ENCODE results near the gene TSC1. TPM values are rescaled to one million over a fixed set of nuclear protein-coding genes. Genes with fewer than 3 reads are reported as not detected.

Gene TSC1
- total RNA-seq, 1 donor from 2014 or later: 64.9 TPM

DNA sequence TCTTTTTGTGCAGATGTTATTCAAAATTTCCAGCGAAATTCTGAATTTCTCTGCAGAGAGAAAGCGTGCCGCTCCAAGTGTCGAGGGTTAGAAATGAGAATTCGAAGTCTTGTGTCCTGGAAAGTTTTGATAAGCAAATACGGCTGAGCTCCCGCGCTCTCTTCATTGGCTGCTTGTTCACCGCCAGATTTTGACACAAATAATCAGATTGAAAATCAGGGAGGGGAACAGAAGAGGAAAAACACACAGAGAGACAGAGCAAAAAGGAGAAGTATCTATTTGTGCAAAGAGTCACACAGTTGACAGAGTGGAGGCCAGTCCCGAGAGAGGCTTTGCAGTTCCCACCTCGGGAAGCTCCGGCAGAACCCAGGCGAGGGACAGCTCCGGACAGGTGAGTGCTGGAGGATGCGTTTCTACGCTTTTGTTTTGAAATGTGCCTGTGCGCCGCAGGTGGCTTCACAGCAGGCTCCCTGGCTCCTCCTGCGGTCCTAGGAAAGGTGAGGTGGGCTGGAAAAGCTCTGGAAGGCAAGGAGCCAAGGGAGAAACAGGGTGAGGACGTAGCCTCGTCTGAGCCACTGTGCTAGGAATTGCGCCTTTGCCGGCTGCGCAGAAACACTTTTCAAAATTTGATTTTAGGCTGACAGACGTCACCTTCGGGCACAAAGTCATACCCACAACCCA, 34.2 kb upstream of the TSC1 start, which contains the start of gene GFI1B:
TSS of gene GFI1B (plus strand) at position 244 of the 681 bp plus-strand sequence. CDS start 7,985 bp downstream, outside the sequence.
- H3K4me3 Mint-ChIP-seq: peak within 1 kb of the TSS; percentile 48
- H3K79me2 ChIP-seq (ENCODE audit: low read depth): no peaks in the 10 kb centered on the region
- H3K27me3 Mint-ChIP-seq (ENCODE audit: insufficient read depth, low read depth): peaks cover 36% of the 10 kb centered on the region
- no peak within 1 kb of the TSS for H2AFZ ChIP-seq (replicated peaks)
- H3K27ac ChIP-seq: no peak within 1 kb of the TSS
- no peak within 1 kb of the TSS for H3K4me3 ChIP-seq
- H3K27me3 ChIP-seq: peaks cover 81% of the 10 kb centered on the region
- TF ChIP-seq EZH2phosphoT487 (IDR thresholded peaks at IDR 0.05) (peak; percentile 29), EZH2 (IDR thresholded peaks at IDR 0.05) (peak; percentile 70)
- TF ChIP-seq, protein P1, sequence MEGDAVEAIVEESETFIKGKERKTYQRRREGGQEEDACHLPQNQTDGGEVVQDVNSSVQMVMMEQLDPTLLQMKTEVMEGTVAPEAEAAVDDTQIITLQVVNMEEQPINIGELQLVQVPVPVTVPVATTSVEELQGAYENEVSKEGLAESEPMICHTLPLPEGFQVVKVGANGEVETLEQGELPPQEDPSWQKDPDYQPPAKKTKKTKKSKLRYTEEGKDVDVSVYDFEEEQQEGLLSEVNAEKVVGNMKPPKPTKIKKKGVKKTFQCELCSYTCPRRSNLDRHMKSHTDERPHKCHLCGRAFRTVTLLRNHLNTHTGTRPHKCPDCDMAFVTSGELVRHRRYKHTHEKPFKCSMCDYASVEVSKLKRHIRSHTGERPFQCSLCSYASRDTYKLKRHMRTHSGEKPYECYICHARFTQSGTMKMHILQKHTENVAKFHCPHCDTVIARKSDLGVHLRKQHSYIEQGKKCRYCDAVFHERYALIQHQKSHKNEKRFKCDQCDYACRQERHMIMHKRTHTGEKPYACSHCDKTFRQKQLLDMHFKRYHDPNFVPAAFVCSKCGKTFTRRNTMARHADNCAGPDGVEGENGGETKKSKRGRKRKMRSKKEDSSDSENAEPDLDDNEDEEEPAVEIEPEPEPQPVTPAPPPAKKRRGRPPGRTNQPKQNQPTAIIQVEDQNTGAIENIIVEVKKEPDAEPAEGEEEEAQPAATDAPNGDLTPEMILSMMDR (IDR thresholded peaks at IDR 0.05): no peak
- no peak within 1 kb of the TSS for H3K9ac ChIP-seq
- H3K27ac Mint-ChIP-seq: no peak within 1 kb of the TSS
- H3K9me3 Mint-ChIP-seq: no peaks in the 10 kb centered on the region
- no peaks in the 10 kb centered on the region for H3F3A ChIP-seq (ENCODE audit: low read depth)
- H3K9me3 ChIP-seq (ENCODE audit: low read depth): no peaks in the 10 kb centered on the region
- no peaks in the 10 kb centered on the region for H3K36me3 Mint-ChIP-seq
- no peaks in the 10 kb centered on the region for H3K4me1 ChIP-seq
- no peak for DNase-seq (ENCODE audit: low spot score)
- H3K4me2 ChIP-seq: peak within 1 kb of the TSS; percentile 29
- H3K36me3 ChIP-seq: no peaks in the 10 kb centered on the region
- H3K4me1 Mint-ChIP-seq: peaks cover 6% of the 10 kb centered on the region
- H4K20me1 ChIP-seq (ENCODE audit: low read depth): peaks cover 7% of the 10 kb centered on the region

DNA sequence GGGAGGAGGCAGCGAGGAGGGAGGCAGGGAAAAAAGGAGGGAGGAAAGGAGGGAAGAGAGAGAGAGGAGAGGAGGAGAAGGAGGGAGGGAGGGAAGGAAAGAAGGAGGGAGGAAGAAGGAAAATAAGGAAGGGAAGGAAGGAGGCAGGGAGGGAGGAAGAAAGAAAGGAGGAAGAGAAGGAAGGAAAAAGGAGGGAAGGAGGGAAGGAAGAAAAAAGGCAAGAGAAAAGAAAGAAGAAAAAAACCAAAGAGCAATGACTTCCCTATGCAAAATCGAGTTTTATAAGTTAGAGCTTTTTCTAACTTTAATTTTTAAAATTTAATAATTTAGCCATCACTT, 33.7 kb upstream of the TSC1 start:
- H3K4me1 Mint-ChIP-seq: peaks cover 6% of the 10 kb centered on the region
- H3K36me3 Mint-ChIP-seq: no peaks in the 10 kb centered on the region
- TF ChIP-seq, protein P1 (IDR thresholded peaks at IDR 0.05): no peak
- no peak for TF ChIP-seq EZH2phosphoT487 (IDR thresholded peaks at IDR 0.05)
- no peak for TF ChIP-seq EZH2 (IDR thresholded peaks at IDR 0.05)
- DNase-seq (ENCODE audit: low spot score): no peak
- H3K27ac Mint-ChIP-seq: no peak overlapping the region
- Histone ChIP-seq H3K4me3 (no peak overlapping the region), H3K4me2 (peak overlapping the region; percentile 29), H3K9me3 (ENCODE audit: low read depth) (no peaks in the 10 kb centered on the region), H2AFZ (replicated peaks) (no peak overlapping the region), H3K79me2 (ENCODE audit: low read depth) (no peaks in the 10 kb centered on the region), H3K27ac (no peak overlapping the region), H4K20me1 (ENCODE audit: low read depth) (peaks cover 7% of the 10 kb centered on the region), H3F3A (ENCODE audit: low read depth) (no peaks in the 10 kb centered on the region), H3K4me1 (no peaks in the 10 kb centered on the region), H3K27me3 (peaks cover 86% of the 10 kb centered on the region), H3K36me3 (no peaks in the 10 kb centered on the region), H3K9ac (no peak overlapping the region)
- H3K9me3 Mint-ChIP-seq: no peaks in the 10 kb centered on the region
- H3K27me3 Mint-ChIP-seq (ENCODE audit: insufficient read depth, low read depth): peaks cover 36% of the 10 kb centered on the region
- peak overlapping the region; percentile 48 for H3K4me3 Mint-ChIP-seq

DNA sequence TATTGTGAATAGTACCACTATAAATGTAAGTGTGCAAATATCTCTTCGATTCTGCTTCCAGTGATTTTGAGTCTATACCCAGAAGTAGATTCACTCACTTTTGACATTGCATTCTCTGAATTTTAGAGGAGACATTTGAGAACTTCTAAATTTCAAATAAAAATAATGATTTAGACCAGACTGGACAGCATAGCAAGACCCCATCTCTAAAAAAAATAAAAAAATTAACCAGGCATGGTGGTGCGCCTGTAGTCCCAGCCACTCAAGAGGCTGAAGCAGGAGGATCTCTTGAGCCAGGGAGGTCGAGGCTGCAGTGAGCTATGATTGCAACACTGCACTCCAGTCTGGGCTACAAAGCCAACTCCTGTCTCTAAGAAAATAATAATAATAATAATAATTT, 32.2 kb upstream of the TSC1 start:
- Histone ChIP-seq H2AFZ (replicated peaks) (no peak overlapping the region), H3K4me2 (no peak overlapping the region), H3K79me2 (ENCODE audit: low read depth) (no peaks in the 10 kb centered on the region), H3K9ac (no peak overlapping the region), H3K9me3 (ENCODE audit: low read depth) (no peaks in the 10 kb centered on the region), H3K4me3 (no peak overlapping the region), H3K4me1 (no peaks in the 10 kb centered on the region), H3K27ac (no peak overlapping the region), H3F3A (ENCODE audit: low read depth) (no peaks in the 10 kb centered on the region), H3K27me3 (peaks cover 84% of the 10 kb centered on the region), H3K36me3 (no peaks in the 10 kb centered on the region), H4K20me1 (ENCODE audit: low read depth) (peaks cover 7% of the 10 kb centered on the region)
- Mint-ChIP-seq H3K4me3 (no peak overlapping the region), H3K27me3 (ENCODE audit: insufficient read depth, low read depth) (peaks cover 36% of the 10 kb centered on the region), H3K36me3 (no peaks in the 10 kb centered on the region), H3K27ac (no peak overlapping the region), H3K9me3 (no peaks in the 10 kb centered on the region), H3K4me1 (peaks cover 6% of the 10 kb centered on the region)
- TF ChIP-seq, protein P1 (IDR thresholded peaks at IDR 0.05): no peak
- DNase-seq (ENCODE audit: low spot score): no peak

Data from neural progenitor cell (in vitro differentiated cells).